Measurements from ENCODE around the gene NKX1-1.
"Not testable (repeated sequence)": the region's sequence is repeated elsewhere in the genome, so short reads cannot be mapped to it uniquely, and the experiment has no call there.

Gene NKX1-1

DNA sequence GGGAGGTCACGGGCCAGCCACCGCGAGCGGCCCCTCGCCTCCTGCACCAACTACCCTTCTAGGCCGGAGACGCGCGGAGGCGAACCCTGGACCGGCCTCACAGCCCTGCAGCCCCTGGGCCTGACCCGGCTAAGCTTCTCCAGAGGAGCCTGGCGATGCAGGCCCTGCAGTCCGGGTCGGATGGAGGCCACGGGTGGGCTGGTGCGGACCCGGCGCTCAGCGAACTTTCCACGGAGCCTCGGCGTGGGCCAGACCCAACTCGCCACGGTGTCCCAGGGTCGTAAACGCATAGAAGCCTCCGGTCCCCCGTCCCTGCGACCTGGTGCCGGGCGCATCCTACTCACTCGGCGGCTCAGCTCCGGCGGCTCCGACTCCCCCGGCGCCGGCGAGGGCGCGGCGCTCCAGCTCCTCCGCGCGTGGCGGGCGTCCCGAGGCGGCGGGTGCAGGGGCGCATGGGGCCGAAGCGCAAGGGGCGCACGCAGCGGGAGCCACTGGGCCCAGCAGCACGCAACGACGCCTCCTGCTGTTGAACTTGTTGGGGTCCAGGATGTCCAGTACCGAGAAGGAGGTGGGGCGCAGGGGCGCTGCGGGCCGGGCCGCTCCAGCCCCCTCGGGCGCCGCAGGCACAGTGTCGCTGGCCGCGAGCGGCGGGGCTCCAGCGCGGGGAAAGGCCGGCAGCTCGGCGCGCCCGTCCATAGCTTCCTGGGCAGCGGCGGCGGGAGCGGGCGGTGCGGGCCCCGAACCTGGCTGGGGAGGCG, 427 bp downstream of the NKX1-1 start:
- FAIRE-seq (no peak), DNase-seq (ENCODE audit: insufficient read length, low spot score) (no peak)

DNA sequence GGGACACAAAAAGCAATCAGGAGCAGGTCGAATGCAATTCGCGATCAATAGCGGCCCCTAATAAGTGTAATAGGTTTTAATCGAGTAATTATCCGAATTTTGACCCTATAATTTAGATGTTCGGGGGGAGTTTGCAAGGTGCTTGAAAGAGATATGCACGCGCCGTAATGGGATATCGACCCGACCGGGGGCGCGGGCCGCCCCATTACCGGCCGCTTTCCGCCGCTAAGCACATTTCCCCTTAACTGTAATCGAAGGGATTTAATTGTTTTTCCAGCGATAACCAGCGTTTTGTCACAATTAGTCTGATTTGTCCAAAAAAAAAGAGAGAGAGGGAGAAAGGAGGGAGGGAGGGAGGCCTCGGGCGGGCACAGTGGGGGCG, 997 bp downstream of the NKX1-1 start:
- FAIRE-seq = no peak
- DNase-seq (ENCODE audit: insufficient read length, low spot score) = no peak

DNA sequence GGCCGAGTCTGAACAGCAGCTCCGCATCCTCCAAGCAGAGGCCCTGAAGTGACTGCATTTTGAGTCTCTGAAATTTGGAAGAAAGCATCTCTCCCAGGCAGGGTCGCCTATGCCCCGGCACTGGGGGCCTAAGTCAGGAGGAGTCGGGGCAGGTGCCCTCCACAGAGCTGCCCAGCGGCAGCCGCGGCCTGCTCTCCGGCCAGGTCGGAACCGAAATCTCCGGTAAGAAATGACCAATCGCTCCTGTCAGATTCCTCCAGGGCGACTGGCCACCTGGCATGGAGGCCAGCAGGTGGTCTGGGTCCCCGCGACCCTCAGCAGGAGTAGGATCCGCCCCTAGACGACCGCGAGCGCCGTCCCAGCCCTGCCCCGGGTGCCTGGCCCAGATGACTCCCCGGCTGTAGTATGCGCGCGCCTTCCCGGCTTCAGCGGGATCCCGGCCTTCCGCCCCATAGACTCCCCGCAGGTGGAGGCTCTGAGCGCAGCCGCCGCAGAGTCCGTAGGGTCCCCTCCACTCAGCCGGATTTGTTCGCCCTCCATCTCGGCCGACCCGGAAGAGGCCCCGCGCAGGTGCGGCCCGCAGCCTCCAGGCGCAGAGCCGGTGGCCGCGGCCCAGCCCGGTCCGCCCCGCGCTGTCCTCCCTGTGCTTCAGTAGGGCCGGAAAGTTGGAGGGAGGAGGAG, 1.5 kb downstream of the NKX1-1 start:
- FAIRE-seq (no peak), DNase-seq (ENCODE audit: insufficient read length, low spot score) (no peak)

DNA sequence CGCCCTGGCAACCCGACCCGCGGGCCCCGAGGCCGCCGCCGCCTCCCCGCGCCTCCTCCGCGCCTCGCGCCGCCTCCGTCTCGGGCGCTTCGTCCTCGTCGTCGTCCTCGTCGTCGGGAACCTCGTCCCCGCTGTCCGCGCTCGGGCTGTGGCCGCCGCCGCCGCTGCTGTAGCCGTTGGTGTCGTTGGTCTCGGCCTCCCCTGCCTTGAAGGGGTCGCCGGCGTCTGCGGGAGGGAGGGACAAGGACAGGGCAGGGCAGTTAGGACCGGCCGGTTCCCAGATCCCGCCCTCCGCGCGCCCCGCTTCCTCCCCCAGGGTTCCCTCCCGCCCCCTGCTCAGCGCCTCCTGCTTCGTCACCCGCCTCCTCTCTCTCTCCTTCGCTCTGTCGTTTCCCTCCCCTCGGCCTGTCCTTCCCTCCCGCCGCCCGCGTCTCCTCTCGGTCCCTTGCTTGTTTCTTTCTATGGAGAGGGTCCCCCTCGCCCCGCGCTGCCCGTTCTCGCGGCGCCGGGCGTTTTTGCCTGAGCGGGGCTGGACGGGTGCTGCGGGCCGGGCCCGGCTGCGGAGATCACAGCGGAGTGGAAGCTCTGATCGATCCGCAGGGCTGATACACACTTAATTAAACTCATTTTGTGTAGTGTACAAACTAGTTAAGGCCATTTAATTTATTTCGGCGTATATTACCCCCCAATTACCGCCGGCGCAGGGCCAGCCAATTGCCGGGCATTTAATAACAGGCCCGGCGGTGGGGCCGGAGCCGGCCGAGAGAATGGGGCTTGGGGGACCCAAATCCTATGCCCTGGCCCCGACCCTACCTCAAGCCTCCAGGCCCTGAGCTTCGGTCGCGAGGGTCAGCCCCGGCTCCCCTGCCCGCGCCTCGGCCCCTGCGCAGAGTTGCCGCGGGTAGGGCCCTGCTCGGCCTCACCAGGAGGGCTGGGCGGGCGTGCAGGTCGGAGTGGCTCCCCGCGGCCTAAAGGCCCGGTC, 2.4 kb downstream of the NKX1-1 start:
- FAIRE-seq (no peak), DNase-seq (ENCODE audit: insufficient read length, low spot score) (no peak)

DNA sequence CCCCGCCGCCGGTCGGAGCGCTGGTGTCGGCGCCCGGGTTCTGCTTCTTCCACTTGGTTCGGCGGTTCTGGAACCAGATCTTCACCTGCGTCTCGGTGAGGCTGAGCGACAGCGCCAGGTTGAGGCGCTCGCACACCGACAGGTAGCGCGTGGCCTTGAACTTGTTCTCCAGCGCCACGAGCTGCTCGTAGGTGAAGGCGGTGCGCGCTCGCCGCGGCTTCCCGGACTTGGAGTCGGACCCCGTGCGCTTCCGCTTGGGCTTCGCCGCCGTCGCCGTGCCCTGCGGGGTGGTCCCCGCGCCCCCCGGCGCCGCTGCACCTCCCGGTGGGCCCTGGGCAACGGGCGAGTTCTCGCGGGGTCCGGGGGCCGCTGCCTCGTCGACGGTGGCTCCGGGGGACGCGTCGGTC, 3.1 kb downstream of the NKX1-1 start:
- DNase-seq (ENCODE audit: insufficient read length, low spot score) (no peak), FAIRE-seq (no peak)

DNA sequence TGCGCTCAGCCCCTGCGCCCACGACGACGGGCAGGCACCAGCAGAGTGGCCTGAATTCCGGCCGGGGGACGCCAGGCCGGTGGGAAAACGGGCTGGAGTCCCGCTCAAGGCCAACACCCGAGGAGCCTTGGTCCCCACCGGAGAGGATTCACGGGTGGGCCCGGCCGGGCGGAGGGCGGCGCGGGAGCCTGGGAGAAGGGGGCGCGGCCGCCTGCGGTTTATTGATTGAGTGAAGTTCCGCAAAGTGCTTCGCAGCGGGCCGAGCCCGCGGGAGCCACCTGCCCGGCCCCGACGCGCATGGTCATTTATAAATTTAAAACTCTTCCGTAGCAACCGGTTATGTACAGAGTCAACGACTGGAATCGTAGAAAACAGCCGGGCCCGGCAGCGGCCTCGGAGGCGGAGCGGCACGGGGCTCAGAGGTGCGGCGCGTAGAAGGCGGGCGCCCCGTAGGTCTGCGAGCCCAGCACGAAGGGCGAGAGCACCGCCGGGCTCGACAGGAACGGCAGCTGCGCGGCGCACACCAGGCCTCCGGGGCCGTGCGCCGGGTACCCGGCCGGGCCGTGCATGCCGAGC, 3.6 kb downstream of the NKX1-1 start:
- DNase-seq (ENCODE audit: insufficient read length, low spot score) (no peak), FAIRE-seq (no peak)

DNA sequence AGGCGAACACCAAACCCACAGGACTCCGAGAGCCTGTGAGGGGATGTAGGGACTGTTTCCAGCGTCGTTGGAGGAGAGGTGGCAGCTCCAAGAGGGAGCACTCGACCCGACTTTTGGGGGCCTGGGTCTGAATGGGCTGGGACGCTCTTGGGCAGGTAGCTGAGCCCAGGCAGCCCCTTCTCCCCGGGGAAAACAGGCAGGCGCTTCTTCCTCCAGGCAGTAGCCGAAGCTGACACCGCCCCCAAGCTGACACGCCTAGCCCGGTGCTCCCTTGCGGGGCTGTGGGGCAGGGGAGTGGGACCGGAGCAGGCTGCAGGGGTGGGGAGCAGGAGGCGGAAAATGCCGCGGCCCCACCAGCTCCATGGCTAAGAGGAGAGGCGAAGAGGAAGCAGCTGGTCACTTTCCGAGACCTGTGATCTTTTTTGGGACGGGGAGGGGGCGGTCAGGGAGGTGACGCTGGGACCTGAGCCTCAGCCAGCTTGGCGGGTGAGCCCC, 4.2 kb downstream of the NKX1-1 start:
- FAIRE-seq = no peak

DNA sequence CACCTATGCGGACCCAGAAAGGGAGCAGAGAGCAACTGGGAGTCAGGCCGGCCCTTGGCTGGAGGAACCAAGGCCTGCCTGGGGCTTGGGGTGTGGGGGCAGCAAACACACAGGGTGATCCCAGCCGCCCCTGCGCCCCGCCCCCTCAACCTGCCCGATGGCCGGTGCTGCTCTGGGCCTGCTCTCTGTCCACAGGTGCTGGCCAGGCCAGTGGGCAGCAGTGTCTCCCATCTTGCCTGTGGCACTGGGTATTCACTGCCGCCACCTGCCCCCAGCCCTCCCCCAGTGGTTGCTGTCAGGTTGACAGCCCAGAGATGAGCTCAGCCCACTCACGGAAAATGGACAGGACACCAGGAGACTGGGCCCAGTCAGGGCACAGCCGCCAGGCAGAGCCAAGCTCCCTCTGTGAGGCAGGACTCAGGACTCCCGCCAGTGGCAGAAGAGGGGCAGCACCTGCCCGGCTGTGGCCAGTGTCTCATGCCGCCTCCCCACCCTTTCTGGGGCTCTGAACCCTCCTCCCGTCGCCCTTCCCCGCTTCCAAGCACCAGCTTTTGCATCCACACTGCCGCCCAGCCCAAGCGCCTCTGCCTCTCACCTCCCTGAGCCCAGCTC, 4.7 kb downstream of the NKX1-1 start:
- FAIRE-seq (no peak), DNase-seq (ENCODE audit: insufficient read length, low spot score) (no peak)

More for the DNA sequence above, 4.2 kb downstream of the NKX1-1 start:
- DNase-seq (ENCODE audit: insufficient read length, low spot score) = no peak

DNA sequence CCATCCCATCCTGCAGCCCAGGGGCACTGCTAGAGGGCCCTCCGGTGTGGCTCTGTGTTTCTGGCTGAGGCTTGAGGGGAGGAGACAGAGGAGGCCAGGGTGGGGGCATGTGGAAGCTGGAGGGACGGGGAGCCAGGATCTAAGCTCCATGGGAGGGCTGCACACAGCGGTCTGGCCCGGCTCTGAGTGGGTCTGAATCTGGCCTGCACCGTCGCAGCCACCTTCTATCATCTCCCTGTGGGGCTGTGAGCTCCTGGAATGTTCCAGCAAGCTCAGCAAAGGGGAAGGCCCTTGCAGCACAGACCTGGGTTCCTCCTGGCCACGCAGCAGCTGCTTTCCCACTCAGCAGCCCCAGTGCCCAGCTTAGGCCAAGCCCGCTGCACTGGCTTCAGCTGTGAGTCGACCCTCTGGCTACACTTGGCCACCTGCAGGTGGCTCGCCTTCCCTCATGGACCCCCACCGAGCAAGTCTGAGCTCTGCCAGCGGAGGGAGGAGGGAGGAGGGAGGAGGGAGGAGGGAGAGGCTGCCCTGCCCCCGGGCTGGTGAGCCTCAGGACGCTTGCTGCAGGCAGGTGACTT, 5.3 kb downstream of the NKX1-1 start:
- DNase-seq (ENCODE audit: insufficient read length, low spot score) (no peak), FAIRE-seq (no peak)

DNA sequence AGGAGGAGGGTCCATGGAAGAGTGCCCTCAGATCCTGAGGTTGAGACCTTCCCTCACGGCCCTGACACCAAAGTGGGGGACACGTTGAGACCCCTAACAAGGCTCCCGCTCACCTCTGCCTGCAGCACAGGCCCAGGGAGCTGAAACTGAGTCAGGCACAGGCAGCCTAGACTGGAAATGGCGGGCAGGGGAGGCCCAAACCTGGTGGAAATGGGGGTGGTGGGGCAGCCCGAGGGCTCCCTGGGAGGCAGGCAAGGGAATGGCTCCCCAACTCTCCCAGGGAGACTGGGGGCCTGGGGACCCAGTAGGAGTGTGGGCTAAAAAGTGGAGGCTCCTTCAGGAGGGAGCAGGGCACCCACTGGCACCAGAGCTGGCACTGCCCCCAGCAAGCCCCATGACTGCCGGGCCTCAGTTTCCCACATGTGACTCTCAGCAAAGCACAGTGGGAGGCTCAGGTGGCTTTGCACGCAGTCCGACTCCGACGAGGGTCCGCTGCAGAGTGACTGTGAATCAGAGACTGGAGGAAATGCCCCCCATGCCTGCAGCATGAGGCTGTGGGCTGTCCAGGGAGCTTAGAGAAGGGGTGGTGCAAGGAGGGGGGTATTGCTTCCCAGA, 5.9 kb downstream of the NKX1-1 start:
- DNase-seq (ENCODE audit: insufficient read length, low spot score) = no peak
- no peak for FAIRE-seq

DNA sequence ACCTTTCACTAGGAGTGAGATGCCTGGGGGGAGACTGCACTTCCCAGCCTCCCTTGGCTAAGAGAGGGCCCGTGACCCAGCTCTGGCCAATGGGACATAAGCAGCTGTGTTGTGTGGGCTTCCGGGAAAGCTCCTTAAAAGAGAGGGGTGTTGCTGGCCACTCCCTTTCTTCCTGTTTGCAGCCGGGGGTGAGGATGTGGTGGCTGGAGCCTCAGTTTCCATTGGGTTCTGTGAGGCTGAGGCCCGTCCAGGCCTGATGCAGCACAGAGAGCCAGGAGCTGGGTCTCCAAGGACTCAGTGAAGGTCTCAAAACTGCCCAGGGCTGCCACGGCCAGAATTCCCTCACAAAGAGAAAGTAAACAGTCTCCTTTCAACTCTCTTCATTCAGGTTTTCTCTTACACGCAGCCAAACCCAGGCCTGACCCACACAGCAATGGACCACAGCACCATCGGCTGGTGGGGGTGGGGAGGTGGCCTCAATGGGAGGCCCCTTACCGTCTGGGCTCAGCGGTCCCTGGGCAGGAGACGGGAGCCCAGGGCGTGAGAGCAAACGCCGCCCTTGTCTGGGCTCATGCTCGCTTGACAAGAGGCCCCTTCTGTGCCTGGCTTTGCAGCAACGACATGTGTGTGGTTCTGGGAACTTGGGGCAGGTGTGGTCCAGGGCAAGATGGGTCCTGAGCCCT, 6.6 kb downstream of the NKX1-1 start:
- DNase-seq (ENCODE audit: insufficient read length, low spot score) (no peak), FAIRE-seq (no peak)

DNA sequence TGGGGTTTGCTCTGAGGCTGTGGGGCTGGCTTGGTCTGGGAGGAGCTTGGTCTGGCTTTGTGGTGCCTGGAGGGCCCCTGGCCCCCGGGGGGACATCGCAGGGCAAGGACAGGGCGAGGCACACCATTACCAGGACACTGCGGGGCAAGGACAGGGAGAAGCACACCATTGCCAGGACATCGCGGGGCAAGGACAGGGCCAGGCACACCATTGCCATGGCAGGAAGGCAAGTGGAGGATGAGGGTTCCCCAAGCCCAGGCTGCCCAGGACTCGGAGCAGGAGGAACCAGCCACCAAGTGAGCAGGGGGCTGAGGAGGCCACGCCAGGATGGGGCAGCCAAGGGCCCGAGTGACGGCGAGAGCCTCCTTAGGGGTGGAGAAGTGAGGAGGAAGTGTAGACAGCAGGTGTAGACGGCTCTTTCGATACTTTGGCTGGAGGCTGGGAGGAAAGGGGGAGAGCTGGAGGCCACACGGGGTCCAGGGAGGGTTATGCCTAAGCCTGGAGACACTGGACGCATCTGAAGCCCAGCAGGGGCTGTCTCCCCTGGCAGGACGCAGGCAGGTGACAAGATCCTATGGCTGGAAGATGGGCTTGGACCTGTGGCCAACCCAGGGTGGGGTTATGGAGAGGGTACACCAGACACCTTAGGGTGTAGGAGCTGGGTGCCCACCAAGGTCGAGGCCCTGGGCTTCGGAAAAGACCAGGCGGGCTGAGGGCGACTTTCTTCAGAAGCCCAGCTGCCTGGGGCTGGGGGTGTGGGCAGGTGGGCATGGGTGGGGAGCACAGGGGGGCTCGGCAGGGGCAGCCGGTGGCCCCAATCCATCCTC, 7.3 kb downstream of the NKX1-1 start:
- FAIRE-seq (no peak), DNase-seq (ENCODE audit: insufficient read length, low spot score) (no peak)

DNA sequence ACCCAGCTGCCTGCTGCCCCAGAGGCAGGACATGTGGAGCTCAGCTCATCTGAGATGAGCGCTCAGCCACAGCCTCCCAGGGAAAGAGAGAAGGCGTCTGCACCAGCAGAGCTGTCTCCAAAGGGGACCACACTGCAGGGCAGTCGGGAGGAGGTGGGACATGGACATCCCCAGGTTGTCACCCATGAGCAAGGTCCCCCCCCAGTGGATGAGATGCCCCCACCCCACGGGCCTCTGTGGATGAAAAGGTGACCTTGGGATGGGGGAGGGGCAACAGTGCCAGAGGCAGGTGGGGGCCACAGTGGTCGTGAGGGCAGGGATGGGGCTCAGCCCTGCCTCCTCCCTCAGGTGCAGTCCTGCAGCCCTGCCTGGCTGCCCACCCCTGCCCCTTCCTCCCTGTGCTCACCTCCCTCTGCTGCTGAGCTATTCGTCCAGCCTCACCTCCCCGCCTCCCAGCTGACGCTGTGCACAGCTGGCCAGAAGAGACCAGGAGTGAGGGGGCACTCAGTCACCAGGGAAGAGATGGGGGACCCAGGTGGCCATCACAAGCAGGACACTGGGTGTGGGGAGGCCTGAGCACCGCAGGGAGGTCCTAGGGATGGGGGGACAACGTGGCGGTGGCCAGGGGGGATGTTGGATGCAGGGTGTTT, 9.3 kb downstream of the NKX1-1 start:
- no peak for DNase-seq (ENCODE audit: insufficient read length, low spot score)
- FAIRE-seq = no peak

DNA sequence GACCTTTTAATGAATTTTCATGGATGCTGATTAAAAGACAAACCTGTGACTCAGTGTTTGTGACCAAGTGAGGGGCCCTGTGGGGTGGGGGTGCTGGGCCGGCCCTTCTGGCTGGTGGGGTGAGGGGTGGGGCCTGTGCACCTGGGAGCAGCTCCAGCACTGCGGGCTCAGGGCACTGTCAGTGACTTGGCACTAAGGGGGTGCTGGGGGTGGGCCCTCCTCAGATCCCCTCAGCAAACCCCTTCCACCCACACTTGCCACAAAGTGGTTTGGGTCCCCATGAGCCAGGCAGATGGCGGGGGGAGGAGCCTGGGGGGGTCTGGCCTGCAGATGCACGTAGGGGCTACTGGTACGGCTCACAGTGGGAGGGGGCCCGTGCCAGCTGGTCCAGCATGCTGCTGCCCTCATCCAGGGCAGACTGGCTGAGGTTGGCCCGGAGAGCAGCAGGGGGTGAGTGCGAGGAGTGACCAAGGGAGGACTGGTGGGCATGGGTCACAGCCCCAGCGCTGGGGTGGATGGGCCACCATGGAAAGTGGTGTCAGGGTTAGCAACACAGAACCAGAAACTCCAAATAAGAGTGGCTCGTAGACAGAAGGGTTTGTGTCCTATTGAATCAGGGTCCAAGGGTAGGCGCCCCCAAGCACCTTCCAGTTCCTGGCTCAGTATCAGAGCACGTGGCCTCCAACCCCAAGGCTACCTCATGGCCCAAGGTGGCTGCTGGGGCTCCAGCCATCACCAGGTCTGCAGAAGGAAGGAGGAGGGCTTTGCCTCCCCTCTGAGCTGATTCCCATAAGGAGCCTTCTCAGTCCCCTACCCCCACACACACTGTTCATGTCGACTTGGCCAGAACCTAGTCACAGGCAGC, 10.1 kb downstream of the NKX1-1 start:
- DNase-seq (ENCODE audit: insufficient read length, low spot score) (no peak), FAIRE-seq (no peak)

DNA sequence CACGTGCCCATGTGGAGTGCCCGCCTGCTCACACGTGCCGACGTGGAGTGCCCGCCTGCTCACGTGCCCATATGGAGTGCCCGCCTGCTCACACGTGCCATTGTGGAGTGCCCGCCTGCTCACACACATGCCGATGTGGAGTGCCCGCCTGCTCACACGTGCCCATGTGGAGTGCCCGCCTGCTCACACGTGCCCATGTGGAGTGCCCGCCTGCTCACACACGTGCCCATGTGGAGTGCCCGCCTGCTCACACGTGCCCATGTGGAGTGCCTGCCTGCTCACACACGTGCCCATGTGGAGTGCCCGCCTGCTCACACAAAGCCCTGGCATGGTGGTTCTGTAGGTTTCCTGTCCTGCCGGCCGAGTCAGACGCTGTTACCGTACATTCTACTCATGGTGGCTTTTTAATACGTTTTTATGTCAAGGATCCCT, 10.8 kb downstream of the NKX1-1 start:
- DNase-seq (ENCODE audit: insufficient read length, low spot score); FAIRE-seq: not testable (repeated sequence)

DNA sequence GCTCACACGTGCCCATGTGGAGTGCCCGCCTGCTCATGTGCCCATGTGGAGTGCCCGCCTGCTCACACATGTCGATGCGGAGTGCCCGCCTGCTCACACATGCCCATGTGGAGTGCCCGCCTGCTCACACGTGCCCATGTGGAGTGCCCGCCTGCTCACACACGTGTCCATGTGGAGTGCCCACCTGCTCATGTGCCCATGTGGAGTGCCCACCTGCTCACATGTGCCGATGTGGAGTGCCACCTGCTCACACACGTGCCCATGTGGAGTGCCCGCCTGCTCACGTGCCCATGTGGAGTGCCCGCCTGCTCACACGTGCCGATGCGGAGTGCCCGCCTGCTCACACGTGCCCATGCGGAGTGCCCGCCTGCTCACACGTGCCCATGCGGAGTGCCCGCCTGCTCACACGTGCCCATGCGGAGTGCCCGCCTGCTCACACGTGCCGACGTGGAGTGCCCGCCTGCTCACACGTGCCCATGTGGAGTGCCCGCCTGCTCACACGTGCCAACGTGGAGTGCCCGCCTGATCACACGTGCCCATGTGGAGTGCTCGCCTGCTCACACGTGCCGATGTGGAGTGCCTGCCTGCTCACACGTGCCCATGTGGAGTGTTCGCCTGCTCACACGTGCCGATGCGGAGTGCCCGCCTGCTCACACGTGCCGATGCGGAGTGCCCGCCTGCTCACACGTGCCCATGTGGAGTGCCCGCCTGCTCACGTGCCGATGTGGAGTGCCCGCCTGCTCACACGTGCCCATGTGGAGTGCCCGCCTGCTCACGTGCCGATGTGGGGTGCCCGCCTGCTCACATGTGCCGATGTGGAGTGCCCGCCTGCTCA, 11.5 kb downstream of the NKX1-1 start:
- FAIRE-seq; DNase-seq (ENCODE audit: insufficient read length, low spot score): not testable (repeated sequence)

All from GM19239 (cell line).